ENCODE measurements around the gene TMEM140.

- no peak for TF ChIP-seq CTCF (IDR thresholded peaks at IDR 0.05)
- TF ChIP-seq POLR2AphosphoS5 (IDR thresholded peaks at IDR 0.05): no peak
- TF ChIP-seq POLR2A (IDR thresholded peaks at IDR 0.05): no peak
These were observed 36.5 kb downstream of the TMEM140 start for GRCh38 chr7:135184254-135184841.

Measured in gastroesophageal sphincter (tissue), 3 donors.